Lower lobe of right lung (tissue), 2 donors: Measurements from ENCODE around the gene MAP10. TPM values are rescaled to one million over a fixed set of nuclear protein-coding genes. Genes with fewer than 3 reads are reported as not detected.
"Not testable (repeated sequence)": the region's sequence is repeated elsewhere in the genome, so short reads cannot be mapped to it uniquely, and the experiment has no call there.

Experiments
- ATAC-seq, 2 donors: fragments of 200-7000 bp; cut with Tn5 transposase; one replicate each; pipeline ENCODE4 v1.9.1; 2020 to 2022; ENCODE audit warnings: mild to moderate bottlenecking in 2 of 2, moderate library complexity in 2 of 2
- DNase-seq: peaks from one replicate; pipeline ENCODE4 v3.0.0-alpha.2; 2020
- H3K27ac ChIP-seq: fragments of 200-600 bp; one replicate; pipeline ENCODE4 v1.8.0; 2022
- H3K27me3 ChIP-seq: fragments of 200-600 bp; one replicate; pipeline ENCODE4 v1.8.0; 2022; ENCODE audit warnings: low read depth
- H3K36me3 ChIP-seq: fragments of 200-600 bp; one replicate; pipeline ENCODE4 v1.8.0; 2022; ENCODE audit warnings: mild to moderate bottlenecking
- H3K4me1 ChIP-seq: fragments of 200-600 bp; one replicate; pipeline ENCODE4 v1.8.0; 2022
- H3K4me3 ChIP-seq: fragments of 200-600 bp; one replicate; pipeline ENCODE4 v1.8.0; 2022; ENCODE audit warnings: mild to moderate bottlenecking
- H3K9me3 ChIP-seq: fragments of 200-600 bp; one replicate; pipeline ENCODE4 v1.8.0; 2022
- CTCF ChIP-seq: fragments of 200-600 bp; IDR thresholded peaks from one replicate; pipeline ENCODE4 v1.8.0; 2022; ENCODE audit warnings: antibody characterized with exemption, mild to moderate bottlenecking
- intact Hi-C: fragments of 100-400 bp; cut with DNase I; formaldehyde crosslinking; loops from one replicate; pipeline ENCODE4 v1.11.0; 2022
- total RNA-seq: library from RNA; stranded (reverse); fragmentation: NEBNext Ultra II Directional; extraction: Animal tissue kit (Norgen Biotek cat#: 25700); gene quantifications from one replicate; pipeline ENCODE4 v1.2.1, GENCODE V29; 2021
- donor health status: DM: no; HTN: yes; CAD: no; lungs with severe emphysema.

MAP10 gene
- total RNA-seq, 1 donor from 2014 or later, result 2.6 TPM

- DNase-seq (no peak), ATAC-seq (no peak)
- no peak for TF ChIP-seq CTCF
- H3K36me3 ChIP-seq, result no peaks in the 10 kb centered on the region
- H3K27me3 ChIP-seq, result no peaks in the 10 kb centered on the region
- intact Hi-C loops, result no loop called here
- H3K4me1 ChIP-seq, result no peaks in the 10 kb centered on the region
- no peak overlapping the region for H3K27ac ChIP-seq
- no peaks in the 10 kb centered on the region for H3K9me3 ChIP-seq
- H3K4me3 ChIP-seq, result no peak overlapping the region
These were observed 28.6 kb upstream of the MAP10 start for GRCh38 chr1:232776526-232777106.

GRCh38 chr1:232780354-232780753 lies 24.9 kb upstream of the MAP10 start:
- Histone ChIP-seq H3K27me3 (no peaks in the 10 kb centered on the region), H3K36me3 (no peaks in the 10 kb centered on the region), H3K4me1 (no peaks in the 10 kb centered on the region), H3K4me3 (no peak overlapping the region), H3K9me3 (no peaks in the 10 kb centered on the region), H3K27ac (no peak overlapping the region)
- DNase-seq (no peak), ATAC-seq (no peak)
- TF ChIP-seq CTCF, result no peak
- intact Hi-C loops, result no loop called here

GRCh38 chr1:232784794-232785193 lies 20.4 kb upstream of the MAP10 start:
- ATAC-seq (no peak), DNase-seq (no peak)
- Histone ChIP-seq H3K27ac (no peak overlapping the region), H3K9me3 (no peaks in the 10 kb centered on the region), H3K4me3 (no peak overlapping the region), H3K36me3 (no peaks in the 10 kb centered on the region), H3K27me3 (no peaks in the 10 kb centered on the region), H3K4me1 (no peaks in the 10 kb centered on the region)
- intact Hi-C loops, result no loop called here
- TF ChIP-seq CTCF, result no peak

- intact Hi-C loops, H3K36me3 ChIP-seq, H3K9me3 ChIP-seq, DNase-seq, H3K27ac ChIP-seq, H3K4me1 ChIP-seq, H3K27me3 ChIP-seq, ATAC-seq, H3K4me3 ChIP-seq: not testable (repeated sequence)
These were observed 19.6 kb upstream of the MAP10 start for GRCh38 chr1:232785630-232786029.

GRCh38 chr1:232786845-232787455 lies 18.3 kb upstream of the MAP10 start:
- Histone ChIP-seq H3K4me1 (no peaks in the 10 kb centered on the region), H3K36me3 (no peaks in the 10 kb centered on the region), H3K4me3 (no peak overlapping the region), H3K27ac (no peak overlapping the region), H3K27me3 (no peaks in the 10 kb centered on the region), H3K9me3 (no peaks in the 10 kb centered on the region)
- no peak for ATAC-seq
- no peak for TF ChIP-seq CTCF
- intact Hi-C loops, result no loop called here
- DNase-seq, result no peak

GRCh38 chr1:232788235-232788872 lies 16.9 kb upstream of the MAP10 start:
- no peaks in the 10 kb centered on the region for H3K27me3 ChIP-seq
- no peak overlapping the region for H3K4me3 ChIP-seq
- no peak for DNase-seq
- TF ChIP-seq CTCF, result no peak
- no peak overlapping the region for H3K27ac ChIP-seq
- no peaks in the 10 kb centered on the region for H3K36me3 ChIP-seq
- no peaks in the 10 kb centered on the region for H3K4me1 ChIP-seq
- intact Hi-C loops, result no loop called here
- H3K9me3 ChIP-seq, result no peaks in the 10 kb centered on the region
- ATAC-seq, result no peak
